Measurements from ENCODE around the gene ST3GAL2.
A peak's percentile ranks its signal among the peaks of the same experiment; 100 is the strongest.
"Not testable (repeated sequence)": the region's sequence is repeated elsewhere in the genome, so short reads cannot be mapped to it uniquely, and the experiment has no call there.

The ST3GAL2 gene

DNA sequence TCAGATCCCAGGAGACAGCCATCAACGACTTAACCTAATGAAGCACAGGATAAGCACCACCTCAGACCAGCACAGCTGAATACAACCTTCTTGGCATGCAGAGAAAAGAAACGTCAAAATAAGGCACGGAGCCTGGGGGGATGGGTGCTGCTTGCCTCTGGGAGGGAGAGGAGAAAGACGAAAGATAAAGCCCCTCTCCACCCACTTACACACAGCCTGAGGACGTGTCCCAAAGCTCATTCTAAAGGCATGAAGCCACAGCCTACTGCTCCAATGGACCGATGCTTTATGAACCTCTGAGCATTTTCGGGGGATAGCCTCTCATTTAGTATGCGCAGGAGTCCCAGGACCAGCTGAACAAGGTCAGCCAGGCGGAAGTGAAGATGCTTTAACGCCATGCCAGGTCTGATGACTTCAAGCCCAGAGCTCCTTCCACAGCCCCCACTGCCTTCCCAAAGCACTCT, 31.1 kb downstream of the ST3GAL2 start:
- Histone ChIP-seq H3K27ac (replicated peaks) (no peak overlapping the region), H3K4me3 (replicated peaks; ENCODE audit: insufficient read depth, low read length) (no peak overlapping the region), H3K27me3 (ENCODE audit: insufficient read depth, poor library complexity, severe bottlenecking) (no peaks in the 10 kb centered on the region)
- no peak for DNase-seq (ENCODE audit: low read depth in 1 of 2, low spot score in 1 of 2)
- TF ChIP-seq POLR2AphosphoS5 (IDR thresholded peaks at IDR 0.05; ENCODE audit: low read depth) (no peak), GABPA (IDR thresholded peaks at IDR 0.05; ENCODE audit: low read depth) (no peak), SPI1 (IDR thresholded peaks at IDR 0.05; ENCODE audit: borderline replicate concordance, low read depth) (no peak)
- TF ChIP-seq, protein P1, sequence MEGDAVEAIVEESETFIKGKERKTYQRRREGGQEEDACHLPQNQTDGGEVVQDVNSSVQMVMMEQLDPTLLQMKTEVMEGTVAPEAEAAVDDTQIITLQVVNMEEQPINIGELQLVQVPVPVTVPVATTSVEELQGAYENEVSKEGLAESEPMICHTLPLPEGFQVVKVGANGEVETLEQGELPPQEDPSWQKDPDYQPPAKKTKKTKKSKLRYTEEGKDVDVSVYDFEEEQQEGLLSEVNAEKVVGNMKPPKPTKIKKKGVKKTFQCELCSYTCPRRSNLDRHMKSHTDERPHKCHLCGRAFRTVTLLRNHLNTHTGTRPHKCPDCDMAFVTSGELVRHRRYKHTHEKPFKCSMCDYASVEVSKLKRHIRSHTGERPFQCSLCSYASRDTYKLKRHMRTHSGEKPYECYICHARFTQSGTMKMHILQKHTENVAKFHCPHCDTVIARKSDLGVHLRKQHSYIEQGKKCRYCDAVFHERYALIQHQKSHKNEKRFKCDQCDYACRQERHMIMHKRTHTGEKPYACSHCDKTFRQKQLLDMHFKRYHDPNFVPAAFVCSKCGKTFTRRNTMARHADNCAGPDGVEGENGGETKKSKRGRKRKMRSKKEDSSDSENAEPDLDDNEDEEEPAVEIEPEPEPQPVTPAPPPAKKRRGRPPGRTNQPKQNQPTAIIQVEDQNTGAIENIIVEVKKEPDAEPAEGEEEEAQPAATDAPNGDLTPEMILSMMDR (IDR thresholded peaks at IDR 0.05; ENCODE audit: insufficient read depth, low read length): no peak
- TF ChIP-seq, protein P2, sequence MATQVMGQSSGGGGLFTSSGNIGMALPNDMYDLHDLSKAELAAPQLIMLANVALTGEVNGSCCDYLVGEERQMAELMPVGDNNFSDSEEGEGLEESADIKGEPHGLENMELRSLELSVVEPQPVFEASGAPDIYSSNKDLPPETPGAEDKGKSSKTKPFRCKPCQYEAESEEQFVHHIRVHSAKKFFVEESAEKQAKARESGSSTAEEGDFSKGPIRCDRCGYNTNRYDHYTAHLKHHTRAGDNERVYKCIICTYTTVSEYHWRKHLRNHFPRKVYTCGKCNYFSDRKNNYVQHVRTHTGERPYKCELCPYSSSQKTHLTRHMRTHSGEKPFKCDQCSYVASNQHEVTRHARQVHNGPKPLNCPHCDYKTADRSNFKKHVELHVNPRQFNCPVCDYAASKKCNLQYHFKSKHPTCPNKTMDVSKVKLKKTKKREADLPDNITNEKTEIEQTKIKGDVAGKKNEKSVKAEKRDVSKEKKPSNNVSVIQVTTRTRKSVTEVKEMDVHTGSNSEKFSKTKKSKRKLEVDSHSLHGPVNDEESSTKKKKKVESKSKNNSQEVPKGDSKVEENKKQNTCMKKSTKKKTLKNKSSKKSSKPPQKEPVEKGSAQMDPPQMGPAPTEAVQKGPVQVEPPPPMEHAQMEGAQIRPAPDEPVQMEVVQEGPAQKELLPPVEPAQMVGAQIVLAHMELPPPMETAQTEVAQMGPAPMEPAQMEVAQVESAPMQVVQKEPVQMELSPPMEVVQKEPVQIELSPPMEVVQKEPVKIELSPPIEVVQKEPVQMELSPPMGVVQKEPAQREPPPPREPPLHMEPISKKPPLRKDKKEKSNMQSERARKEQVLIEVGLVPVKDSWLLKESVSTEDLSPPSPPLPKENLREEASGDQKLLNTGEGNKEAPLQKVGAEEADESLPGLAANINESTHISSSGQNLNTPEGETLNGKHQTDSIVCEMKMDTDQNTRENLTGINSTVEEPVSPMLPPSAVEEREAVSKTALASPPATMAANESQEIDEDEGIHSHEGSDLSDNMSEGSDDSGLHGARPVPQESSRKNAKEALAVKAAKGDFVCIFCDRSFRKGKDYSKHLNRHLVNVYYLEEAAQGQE (IDR thresholded peaks at IDR 0.05; ENCODE audit: insufficient replicate concordance, low read depth): no peak

DNA sequence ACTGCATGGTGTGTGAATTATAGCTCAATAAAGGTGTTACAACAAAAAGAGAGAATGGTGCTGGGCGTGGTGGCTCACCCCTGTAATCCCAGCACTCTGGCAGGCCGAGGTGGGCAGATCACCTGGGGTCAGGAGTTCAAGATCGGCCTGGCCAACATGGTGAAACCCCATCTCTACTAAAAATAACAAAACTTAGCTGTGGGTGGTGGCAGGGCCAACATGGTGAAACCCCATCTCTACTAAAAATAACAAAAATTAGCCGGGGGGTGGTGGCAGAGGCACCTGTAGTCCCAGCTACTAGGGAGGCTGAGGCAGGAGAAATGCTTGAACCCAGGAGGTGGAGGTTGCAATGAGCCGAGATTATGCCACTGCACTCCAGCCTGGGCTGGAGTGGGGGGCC, 32.8 kb downstream of the ST3GAL2 start:
- H3K27ac ChIP-seq (replicated peaks); H3K27me3 ChIP-seq (ENCODE audit: insufficient read depth, poor library complexity, severe bottlenecking); DNase-seq (ENCODE audit: low read depth in 1 of 2, low spot score in 1 of 2); H3K4me3 ChIP-seq (replicated peaks; ENCODE audit: insufficient read depth, low read length): not testable (repeated sequence)

DNA sequence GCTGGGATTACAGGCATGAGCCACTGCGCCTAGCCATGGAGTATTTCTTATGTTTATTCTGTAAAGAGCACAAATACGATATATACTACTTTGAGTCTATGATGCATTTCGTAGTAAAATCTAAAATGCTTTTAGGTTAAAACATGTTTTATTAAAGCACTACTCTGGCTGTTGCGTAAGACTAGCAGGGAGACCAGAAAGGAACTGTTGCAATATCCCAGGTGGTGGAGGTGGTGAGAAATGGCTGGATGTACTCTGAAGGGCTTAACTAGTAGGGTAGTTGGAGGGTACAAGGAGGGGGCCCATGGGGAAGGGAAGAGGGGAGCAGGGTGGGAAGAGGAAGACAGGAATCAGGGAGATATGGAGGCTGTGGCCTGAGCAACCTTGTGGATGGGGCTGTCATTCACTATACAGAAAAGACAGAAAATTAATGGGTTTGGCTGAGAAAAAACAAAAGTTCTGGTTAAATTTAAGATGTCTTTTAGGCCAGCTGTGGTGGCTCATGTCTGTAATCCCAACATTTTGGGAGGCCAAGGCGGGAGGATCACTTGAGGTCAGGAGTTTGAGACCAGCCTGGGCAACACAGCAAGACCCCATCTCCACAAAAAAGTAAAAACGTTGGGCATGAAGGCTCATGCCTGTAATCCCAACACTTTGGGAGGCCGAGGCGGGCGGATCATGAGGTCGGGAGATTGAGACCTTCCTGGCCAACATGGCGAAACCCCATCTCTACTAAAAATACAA, 35.8 kb downstream of the ST3GAL2 start:
- peak overlapping the region; percentile 65 for H3K27ac ChIP-seq (replicated peaks)
- peak; percentile 85 to 95 for DNase-seq (ENCODE audit: low read depth in 1 of 2, low spot score in 1 of 2)
- no peaks in the 10 kb centered on the region for H3K27me3 ChIP-seq (ENCODE audit: insufficient read depth, poor library complexity, severe bottlenecking)
- peak; percentile 65; the same call in 1 of the 2 replicates for TF ChIP-seq POLR2AphosphoS5 (IDR thresholded peaks at IDR 0.05; ENCODE audit: low read depth)
- TF ChIP-seq, protein P2 (IDR thresholded peaks at IDR 0.05; ENCODE audit: insufficient replicate concordance, low read depth): no peak
- TF ChIP-seq GABPA (IDR thresholded peaks at IDR 0.05; ENCODE audit: low read depth): no peak
- TF ChIP-seq SPI1 (IDR thresholded peaks at IDR 0.05; ENCODE audit: borderline replicate concordance, low read depth): peak; percentile 50; the same call in 1 of the 2 replicates
- H3K4me3 ChIP-seq (replicated peaks; ENCODE audit: insufficient read depth, low read length): no peak overlapping the region

DNA sequence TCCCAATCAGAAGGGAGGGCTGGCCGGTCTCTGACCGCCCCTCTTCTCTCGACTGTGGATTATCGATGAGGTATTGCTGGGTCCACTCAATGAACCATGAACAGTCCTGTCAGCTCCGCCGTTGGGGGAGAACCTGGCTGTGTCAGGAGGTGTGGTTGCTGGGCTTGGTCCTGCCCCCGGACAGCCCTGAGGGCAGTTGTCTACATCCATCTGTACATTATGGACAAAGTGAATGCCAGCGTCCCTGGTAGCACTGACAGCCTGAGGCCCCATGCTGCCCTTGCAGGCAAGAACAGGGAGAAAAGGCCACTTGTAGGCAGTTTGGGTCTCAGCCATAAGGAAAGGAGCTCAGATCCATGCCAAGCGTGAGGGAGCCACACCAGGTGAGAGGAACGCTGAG, 38.9 kb downstream of the ST3GAL2 start:
- no peak for TF ChIP-seq GABPA (IDR thresholded peaks at IDR 0.05; ENCODE audit: low read depth)
- H3K27ac ChIP-seq (replicated peaks): no peak overlapping the region
- no peak for DNase-seq (ENCODE audit: low read depth in 1 of 2, low spot score in 1 of 2)
- no peak overlapping the region for H3K4me3 ChIP-seq (replicated peaks; ENCODE audit: insufficient read depth, low read length)
- no peaks in the 10 kb centered on the region for H3K27me3 ChIP-seq (ENCODE audit: insufficient read depth, poor library complexity, severe bottlenecking)

DNA sequence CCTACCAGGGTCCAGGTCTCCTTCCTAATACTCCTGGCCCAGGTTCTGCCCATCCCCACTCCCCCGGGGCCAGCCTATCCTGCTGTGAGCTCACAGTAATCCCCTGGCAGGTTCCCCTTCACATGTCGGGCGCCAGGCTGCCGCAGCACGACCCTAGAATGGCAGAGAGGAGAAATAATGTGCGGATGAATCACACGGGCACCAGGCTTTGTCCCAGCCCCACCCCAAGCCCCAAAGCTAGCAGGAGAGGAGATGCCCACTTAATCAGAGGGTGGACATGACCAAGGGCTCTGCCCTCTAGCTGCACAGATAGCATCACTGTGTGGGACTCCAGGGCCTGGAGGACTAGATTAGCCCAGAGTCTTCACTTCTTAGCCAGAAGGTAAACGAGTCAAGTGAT, 39.5 kb downstream of the ST3GAL2 start:
- H3K27ac ChIP-seq (replicated peaks): no peak overlapping the region
- TF ChIP-seq GABPA (IDR thresholded peaks at IDR 0.05; ENCODE audit: low read depth) (no peak), SPI1 (IDR thresholded peaks at IDR 0.05; ENCODE audit: borderline replicate concordance, low read depth) (no peak), POLR2AphosphoS5 (IDR thresholded peaks at IDR 0.05; ENCODE audit: low read depth) (no peak)
- TF ChIP-seq, protein P2 (IDR thresholded peaks at IDR 0.05; ENCODE audit: insufficient replicate concordance, low read depth): no peak
- TF ChIP-seq, protein P1 (IDR thresholded peaks at IDR 0.05; ENCODE audit: insufficient read depth, low read length): no peak
- no peak overlapping the region for H3K4me3 ChIP-seq (replicated peaks; ENCODE audit: insufficient read depth, low read length)
- no peak for DNase-seq (ENCODE audit: low read depth in 1 of 2, low spot score in 1 of 2)
- H3K27me3 ChIP-seq (ENCODE audit: insufficient read depth, poor library complexity, severe bottlenecking): no peaks in the 10 kb centered on the region

Data from HL-60 (cell line).